MM.1S (cell line): ENCODE measurements around the gene IRAK4.

Experiments
- DNase-seq: peaks from one replicate; pipeline ENCODE4 v3.0.0-alpha.2; 2015
- H2AFZ ChIP-seq: fragments of 300-600 bp; sonication (generic); 2 replicates; pipeline ENCODE4 v1.6.0; 2016; ENCODE audit warnings: antibody characterized with exemption, low read length
- H3F3A ChIP-seq: fragments of 300-600 bp; sonication (generic); 2 replicates; pipeline ENCODE4 v1.6.1; 2016; ENCODE audit warnings: mild to moderate bottlenecking, antibody characterized with exemption, low read length, moderate library complexity, mixed read lengths; ENCODE audit not compliant: insufficient read depth
- H3K27ac ChIP-seq: fragments of 300-600 bp; sonication (generic); 2 replicates; pipeline ENCODE4 v1.5.1; 2016; ENCODE audit warnings: mild to moderate bottlenecking, low read length
- H3K27me3 ChIP-seq: fragments of 300-600 bp; sonication (generic); replicated peaks from 2 replicates; pipeline ENCODE4 v1.6.0; 2016; ENCODE audit warnings: low read length; ENCODE audit not compliant: insufficient read depth
- H3K36me3 ChIP-seq: fragments of 300-600 bp; sonication (generic); replicated peaks from 2 replicates; pipeline ENCODE4 v1.6.1; 2016; ENCODE audit warnings: mild to moderate bottlenecking, low read length, mixed read lengths; ENCODE audit not compliant: insufficient read depth
- H3K4me1 ChIP-seq: fragments of 300-600 bp; sonication (generic); 2 replicates; pipeline ENCODE4 v1.6.1; 2016; ENCODE audit warnings: low read length, mixed read lengths
- H3K4me2 ChIP-seq: fragments of 300-600 bp; sonication (generic); 2 replicates; pipeline ENCODE4 v1.6.0; 2016; ENCODE audit warnings: low read depth, low read length
- H3K4me3 ChIP-seq: fragments of 300-600 bp; sonication (generic); 2 replicates; pipeline ENCODE4 v1.5.1; 2016; ENCODE audit warnings: low read length, mixed read lengths
- H3K79me2 ChIP-seq: fragments of 300-600 bp; sonication (generic); 2 replicates; pipeline ENCODE4 v1.6.1; 2016; ENCODE audit warnings: mixed run types, low read length, mixed read lengths
- H3K9ac ChIP-seq: fragments of 300-600 bp; sonication (generic); 2 replicates; pipeline ENCODE4 v1.6.1; 2016; ENCODE audit warnings: low read length, mixed read lengths
- H3K9me2 ChIP-seq: fragments of 300-600 bp; sonication (generic); replicated peaks from 2 replicates; pipeline ENCODE4 v1.6.1; 2016; ENCODE audit warnings: mild to moderate bottlenecking, low read length, mixed read lengths; ENCODE audit not compliant: insufficient read depth
- H3K9me3 ChIP-seq: fragments of 300-600 bp; sonication (generic); replicated peaks from 2 replicates; pipeline ENCODE4 v1.6.1; 2016; ENCODE audit warnings: mild to moderate bottlenecking, low read length, mixed read lengths; ENCODE audit not compliant: insufficient read depth
- H4K20me1 ChIP-seq: fragments of 300-600 bp; sonication (generic); 2 replicates; pipeline ENCODE4 v1.6.1; 2016; ENCODE audit warnings: mild to moderate bottlenecking, low read length, moderate library complexity, mixed read lengths; ENCODE audit not compliant: insufficient read depth
- EZH2 ChIP-seq: fragments of 300-600 bp; sonication (generic); optimal IDR thresholded peaks from 2 replicates; pipeline ENCODE3; 2017; ENCODE audit warnings: low read depth, mild to moderate bottlenecking, antibody characterized with exemption, low read length, mixed read lengths
- EZH2phosphoT487 ChIP-seq: fragments of 300-600 bp; sonication (generic); IDR thresholded peaks from 2 replicates; pipeline ENCODE4 v1.6.1; 2018; ENCODE audit warnings: antibody characterized with exemption, low read length
- TF ChIP-seq, protein P1 (sequence below): fragments of 300-600 bp; sonication (generic); IDR thresholded peaks from 2 replicates; pipeline ENCODE4 v1.5.1; 2016; ENCODE audit warnings: antibody characterized with exemption, low read length, mixed read lengths

Gene IRAK4

DNA sequence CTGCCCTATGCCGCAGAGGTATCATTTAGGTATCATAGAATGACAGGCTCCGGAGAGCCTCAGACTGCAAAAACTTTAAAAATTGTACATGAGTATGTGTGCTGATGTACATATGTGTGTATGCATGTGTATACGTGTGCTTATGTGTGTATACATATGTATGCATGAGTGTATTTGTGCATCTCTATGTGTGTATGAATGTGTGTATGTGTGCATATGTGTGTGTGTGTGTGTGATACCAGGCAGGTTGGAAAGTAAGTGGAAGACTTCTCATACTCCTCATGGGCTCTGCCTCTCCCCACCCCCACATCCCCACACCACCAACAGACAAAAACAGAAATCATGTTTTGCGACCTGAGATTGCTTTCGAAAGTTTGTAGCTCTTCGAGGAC, 76.5 kb downstream of the IRAK4 start:
- H3K9me3 ChIP-seq = no peaks in the 10 kb centered on the region
- H3K4me2 ChIP-seq = peak overlapping the region; percentile 75
- no peaks in the 10 kb centered on the region for H3K27me3 ChIP-seq
- H3K9me2 ChIP-seq = no peaks in the 10 kb centered on the region
- H3K4me1 ChIP-seq = peaks cover 6% of the 10 kb centered on the region; the same call in 1 of the 2 replicates
- H4K20me1 ChIP-seq = no peaks in the 10 kb centered on the region
- H2AFZ ChIP-seq = peak overlapping the region; percentile 72
- peaks cover 7% of the 10 kb centered on the region; the same call in 1 of the 2 replicates for H3K79me2 ChIP-seq
- H3K9ac ChIP-seq = peak overlapping the region; percentile 43
- no peaks in the 10 kb centered on the region for H3K36me3 ChIP-seq
- peak; percentile 20 for DNase-seq
- no peaks in the 10 kb centered on the region; the same call in 1 of the 2 replicates for H3F3A ChIP-seq
- peak overlapping the region; percentile 73 for H3K4me3 ChIP-seq
- peak overlapping the region; percentile 61; the same call in 1 of the 2 replicates for H3K27ac ChIP-seq
- TF ChIP-seq EZH2phosphoT487 (no peak), EZH2 (no peak)
- TF ChIP-seq, protein P1, sequence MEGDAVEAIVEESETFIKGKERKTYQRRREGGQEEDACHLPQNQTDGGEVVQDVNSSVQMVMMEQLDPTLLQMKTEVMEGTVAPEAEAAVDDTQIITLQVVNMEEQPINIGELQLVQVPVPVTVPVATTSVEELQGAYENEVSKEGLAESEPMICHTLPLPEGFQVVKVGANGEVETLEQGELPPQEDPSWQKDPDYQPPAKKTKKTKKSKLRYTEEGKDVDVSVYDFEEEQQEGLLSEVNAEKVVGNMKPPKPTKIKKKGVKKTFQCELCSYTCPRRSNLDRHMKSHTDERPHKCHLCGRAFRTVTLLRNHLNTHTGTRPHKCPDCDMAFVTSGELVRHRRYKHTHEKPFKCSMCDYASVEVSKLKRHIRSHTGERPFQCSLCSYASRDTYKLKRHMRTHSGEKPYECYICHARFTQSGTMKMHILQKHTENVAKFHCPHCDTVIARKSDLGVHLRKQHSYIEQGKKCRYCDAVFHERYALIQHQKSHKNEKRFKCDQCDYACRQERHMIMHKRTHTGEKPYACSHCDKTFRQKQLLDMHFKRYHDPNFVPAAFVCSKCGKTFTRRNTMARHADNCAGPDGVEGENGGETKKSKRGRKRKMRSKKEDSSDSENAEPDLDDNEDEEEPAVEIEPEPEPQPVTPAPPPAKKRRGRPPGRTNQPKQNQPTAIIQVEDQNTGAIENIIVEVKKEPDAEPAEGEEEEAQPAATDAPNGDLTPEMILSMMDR = no peak

DNA sequence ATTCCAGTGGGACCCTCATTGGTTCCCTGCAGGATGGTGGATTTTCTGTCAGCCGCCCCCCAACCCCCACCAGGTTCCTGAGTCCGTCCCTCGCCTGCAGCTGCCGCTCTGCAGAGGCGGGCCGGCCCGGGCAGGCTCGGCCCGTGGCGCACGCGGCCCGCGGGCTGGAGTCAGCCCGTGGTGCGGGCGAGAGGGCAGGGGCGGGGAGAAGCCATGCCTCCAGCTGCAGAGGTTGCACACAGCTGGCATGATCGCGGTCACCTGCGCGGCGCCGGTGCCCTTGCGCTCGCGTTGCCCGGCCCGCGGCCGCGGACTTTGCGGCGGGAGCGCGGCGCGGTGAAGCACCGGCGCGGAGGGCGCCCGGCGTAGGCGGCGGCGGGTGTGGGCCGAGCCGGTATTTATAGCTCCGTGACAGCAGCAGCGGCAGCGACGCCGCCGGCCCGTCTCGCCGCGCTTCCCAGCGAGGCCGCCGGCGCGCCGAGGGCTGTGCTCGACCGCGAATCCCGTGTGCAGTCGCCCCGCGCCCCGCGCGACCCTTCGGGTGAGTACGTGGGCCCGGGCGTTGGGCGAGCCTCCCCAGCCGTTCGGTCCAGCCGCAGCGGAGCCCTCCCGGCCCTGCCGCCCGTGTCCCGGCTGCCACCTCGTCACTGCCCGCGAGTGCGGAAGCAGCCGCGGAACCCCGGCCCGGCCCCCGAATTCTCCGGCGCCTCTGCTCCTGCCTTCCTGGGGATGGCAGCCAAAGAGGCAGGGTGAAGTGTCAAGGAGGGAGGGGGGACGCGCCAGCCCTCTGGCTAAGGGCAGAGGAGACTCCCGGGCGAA, 77.1 kb downstream of the IRAK4 start, which contains the start of gene TMEM117:
TMEM117 (plus strand) TSS at position 426 of the 819 bp plus-strand sequence.
- peak within 1 kb of the TSS; percentile 79 for H3K9ac ChIP-seq
- H3F3A ChIP-seq = no peaks in the 10 kb centered on the region; the same call in 1 of the 2 replicates
- H2AFZ ChIP-seq = peak within 1 kb of the TSS; percentile 92
- peak within 1 kb of the TSS; percentile 73 for H3K4me3 ChIP-seq
- H3K4me1 ChIP-seq = peaks cover 6% of the 10 kb centered on the region; the same call in 1 of the 2 replicates
- H3K9me3 ChIP-seq = no peaks in the 10 kb centered on the region
- DNase-seq = peak; percentile 62
- H3K4me2 ChIP-seq = peak within 1 kb of the TSS; percentile 90
- peak within 1 kb of the TSS; percentile 61; the same call in 1 of the 2 replicates for H3K27ac ChIP-seq
- peaks cover 7% of the 10 kb centered on the region; the same call in 1 of the 2 replicates for H3K79me2 ChIP-seq
- H3K27me3 ChIP-seq = no peaks in the 10 kb centered on the region
- no peaks in the 10 kb centered on the region for H4K20me1 ChIP-seq
- H3K36me3 ChIP-seq = no peaks in the 10 kb centered on the region
- H3K9me2 ChIP-seq = no peaks in the 10 kb centered on the region
- TF ChIP-seq, protein P1 = no peak
- TF ChIP-seq EZH2 = no peak
- no peak for TF ChIP-seq EZH2phosphoT487

DNA sequence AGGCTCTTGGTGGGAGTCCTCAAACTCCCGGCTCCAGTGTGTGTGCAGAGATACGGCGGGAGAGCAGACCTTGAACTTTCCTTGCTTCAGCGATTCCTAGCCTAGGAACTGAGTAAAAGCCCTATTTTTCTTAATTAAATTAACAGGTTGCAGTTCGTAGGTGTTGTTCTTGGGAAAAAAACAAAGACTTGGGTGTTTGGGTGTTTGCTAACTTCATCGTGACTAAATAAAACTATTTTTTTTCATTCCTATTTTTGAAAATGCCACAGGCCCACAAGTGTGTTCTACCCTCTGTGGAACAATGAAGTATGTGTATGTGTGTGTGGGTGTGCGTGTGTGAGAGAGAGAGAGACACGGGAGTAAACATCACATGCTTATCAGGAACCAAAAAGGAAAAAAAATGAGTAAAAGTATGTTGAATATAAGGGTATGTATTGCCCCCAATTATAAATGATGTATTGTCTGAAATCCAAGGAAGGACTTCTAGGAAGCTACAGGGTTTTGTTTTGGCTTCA, 77.8 kb downstream of the IRAK4 start:
- H3K9me2 ChIP-seq = no peaks in the 10 kb centered on the region
- H3K79me2 ChIP-seq = peaks cover 7% of the 10 kb centered on the region; the same call in 1 of the 2 replicates
- peaks cover 6% of the 10 kb centered on the region; the same call in 1 of the 2 replicates for H3K4me1 ChIP-seq
- TF ChIP-seq EZH2 (no peak), EZH2phosphoT487 (no peak)
- TF ChIP-seq, protein P1 = no peak
- peak overlapping the region; percentile 79 for H3K9ac ChIP-seq
- peak overlapping the region; percentile 92 for H2AFZ ChIP-seq
- H3K4me2 ChIP-seq = peak overlapping the region; percentile 90
- H3K27me3 ChIP-seq = no peaks in the 10 kb centered on the region
- peak overlapping the region; percentile 61; the same call in 1 of the 2 replicates for H3K27ac ChIP-seq
- peak; percentile 8 for DNase-seq
- H3K4me3 ChIP-seq = peak overlapping the region; percentile 73
- no peaks in the 10 kb centered on the region for H3K36me3 ChIP-seq
- H4K20me1 ChIP-seq = no peaks in the 10 kb centered on the region
- no peaks in the 10 kb centered on the region; the same call in 1 of the 2 replicates for H3F3A ChIP-seq
- no peaks in the 10 kb centered on the region for H3K9me3 ChIP-seq
